Mucosa of gallbladder (tissue), 1 donor: ENCODE data around the gene JMJD8. TPM values are rescaled to one million over a fixed set of nuclear protein-coding genes. Genes with fewer than 3 reads are reported as not detected.

Experiments
- DNase-seq: peaks from one replicate; pipeline ENCODE4 v3.0.0-alpha.2; 2020; ENCODE audit warnings: low spot score
- total RNA-seq: library from RNA; stranded (reverse); gene quantifications from one replicate; pipeline ENCODE4 v1.2.1, GENCODE V29; 2021
- donor health status: DM: no; HTN: no; CAD: no.

Gene JMJD8
- total RNA-seq, 1 donor from 2014 or later, result 66.7 TPM

- DNase-seq, result no peak
Observed at GRCh38 chr16:709566-710499, 25.7 kb upstream of the JMJD8 start.

- DNase-seq, result no peak
Observed at GRCh38 chr16:708959-709358, 24.8 kb upstream of the JMJD8 start.

DNA sequence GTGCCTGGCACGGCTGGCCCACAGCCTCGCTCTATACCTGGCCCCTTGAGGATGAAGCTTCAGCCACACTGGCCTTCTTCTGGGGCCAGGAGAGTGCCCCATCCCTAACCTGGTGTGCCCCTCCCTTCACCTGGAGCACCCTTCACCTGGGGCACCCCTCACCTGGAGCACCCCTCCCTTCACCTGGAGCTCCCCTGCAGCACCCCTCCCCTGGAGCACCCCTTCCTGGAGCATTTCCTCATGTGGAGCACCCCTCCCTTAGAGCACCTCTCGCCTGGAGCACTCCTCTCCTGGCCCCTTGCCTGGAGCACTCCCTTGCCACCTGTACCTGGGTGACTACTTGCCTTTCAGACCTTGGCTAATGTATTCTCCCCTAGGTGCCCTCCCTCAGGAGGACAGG is 23.9 kb upstream of the JMJD8 start:
- DNase-seq, result no peak

DNA sequence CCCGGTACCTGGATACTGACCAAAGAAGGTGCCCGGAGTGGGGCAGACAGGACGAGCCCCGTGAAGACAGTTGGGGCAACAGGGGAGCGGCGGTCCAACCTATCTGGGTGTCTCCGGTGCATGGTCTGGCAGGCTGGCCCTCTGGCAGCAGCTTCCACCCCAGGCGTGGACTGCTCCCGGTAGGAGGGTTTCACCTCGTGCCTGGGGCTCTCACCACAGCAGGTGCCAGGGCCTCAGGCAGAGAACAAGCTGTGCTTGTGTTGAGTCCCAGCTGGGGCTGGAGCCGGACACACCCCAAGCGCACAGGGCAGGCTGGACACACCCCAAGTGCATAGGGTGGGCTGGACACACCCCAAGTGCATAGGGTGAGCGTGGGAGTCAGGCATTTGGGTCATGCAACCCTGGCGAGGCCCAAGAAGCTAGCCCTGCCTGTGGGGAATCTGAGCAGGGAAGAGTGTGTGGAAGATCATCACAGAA is 23.0 kb upstream of the JMJD8 start:
- no peak for DNase-seq

GRCh38 chr16:706189-707061 is 22.3 kb upstream of the JMJD8 start:
- DNase-seq, result no peak

DNA sequence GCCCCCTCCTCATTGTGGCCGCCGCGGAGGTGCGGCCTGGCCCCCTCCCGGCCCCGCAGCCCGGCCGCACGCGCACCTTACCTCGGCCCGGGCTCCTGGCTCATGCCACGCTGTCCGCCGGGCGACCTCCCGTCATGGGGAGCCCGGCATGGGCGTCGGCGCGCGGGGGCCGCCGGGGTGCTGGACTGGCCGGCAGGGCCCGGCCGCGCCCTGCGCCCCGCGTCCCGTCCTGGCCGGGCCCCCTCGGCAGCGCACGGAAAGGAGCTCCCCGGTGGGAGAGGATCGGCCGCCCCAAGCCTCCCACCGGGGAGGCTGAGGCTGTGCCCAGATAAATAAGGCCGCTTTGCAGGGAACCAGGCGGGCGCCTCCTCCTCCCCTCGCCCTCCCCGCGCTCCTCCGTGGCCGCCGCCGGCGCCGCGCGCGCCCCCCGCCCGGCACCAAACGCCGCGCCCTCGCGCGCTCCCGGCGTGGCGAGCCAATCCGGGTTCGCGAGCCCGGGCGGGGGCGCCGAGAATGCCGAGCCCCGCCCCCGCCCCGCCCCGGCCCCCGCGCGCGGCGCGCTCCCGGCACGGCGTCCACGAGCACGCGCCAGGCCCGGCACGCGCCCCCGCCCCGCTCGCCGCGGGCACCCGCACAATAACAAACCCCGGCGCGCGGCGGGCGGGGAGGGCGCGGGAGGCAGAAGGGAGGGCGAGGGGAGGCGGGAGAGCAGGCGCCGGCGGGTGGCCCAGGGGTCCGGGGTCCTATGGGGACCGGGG is 21.5 kb upstream of the JMJD8 start, which contains the start of gene FBXL16:
Gene FBXL16, minus strand, starts transcription at position 371 of the 758 bp plus-strand sequence. CDS start 8,396 bp downstream, outside the sequence.
- no peak for DNase-seq

- no peak for DNase-seq
Observed at GRCh38 chr16:704552-705380, 20.6 kb upstream of the JMJD8 start.

GRCh38 chr16:704047-704446 is 19.9 kb upstream of the JMJD8 start:
- DNase-seq, result no peak

GRCh38 chr16:703406-703805 is 19.3 kb upstream of the JMJD8 start:
- DNase-seq, result no peak

DNA sequence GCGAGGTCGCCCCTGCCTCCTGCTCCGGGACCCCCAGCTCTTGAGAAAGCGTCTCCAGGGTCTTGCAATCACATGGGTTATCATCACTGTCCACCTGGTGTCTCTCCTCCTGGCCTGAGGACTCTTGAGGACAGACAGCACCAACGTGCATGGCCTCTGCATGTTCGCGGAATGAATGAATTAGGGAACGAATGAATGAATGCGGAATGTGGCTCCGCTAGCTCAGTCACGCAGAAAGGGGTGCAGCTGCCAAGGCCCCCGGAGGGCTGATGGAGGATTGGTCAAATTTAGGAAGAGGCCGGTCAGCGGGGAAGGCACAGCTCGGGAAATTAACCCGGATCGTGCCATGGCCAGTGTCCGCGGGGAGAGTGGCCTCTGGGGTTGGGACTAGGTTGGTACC is 18.2 kb upstream of the JMJD8 start:
- DNase-seq, result no peak

GRCh38 chr16:700684-701584 is 16.8 kb upstream of the JMJD8 start:
- DNase-seq, result no peak

DNA sequence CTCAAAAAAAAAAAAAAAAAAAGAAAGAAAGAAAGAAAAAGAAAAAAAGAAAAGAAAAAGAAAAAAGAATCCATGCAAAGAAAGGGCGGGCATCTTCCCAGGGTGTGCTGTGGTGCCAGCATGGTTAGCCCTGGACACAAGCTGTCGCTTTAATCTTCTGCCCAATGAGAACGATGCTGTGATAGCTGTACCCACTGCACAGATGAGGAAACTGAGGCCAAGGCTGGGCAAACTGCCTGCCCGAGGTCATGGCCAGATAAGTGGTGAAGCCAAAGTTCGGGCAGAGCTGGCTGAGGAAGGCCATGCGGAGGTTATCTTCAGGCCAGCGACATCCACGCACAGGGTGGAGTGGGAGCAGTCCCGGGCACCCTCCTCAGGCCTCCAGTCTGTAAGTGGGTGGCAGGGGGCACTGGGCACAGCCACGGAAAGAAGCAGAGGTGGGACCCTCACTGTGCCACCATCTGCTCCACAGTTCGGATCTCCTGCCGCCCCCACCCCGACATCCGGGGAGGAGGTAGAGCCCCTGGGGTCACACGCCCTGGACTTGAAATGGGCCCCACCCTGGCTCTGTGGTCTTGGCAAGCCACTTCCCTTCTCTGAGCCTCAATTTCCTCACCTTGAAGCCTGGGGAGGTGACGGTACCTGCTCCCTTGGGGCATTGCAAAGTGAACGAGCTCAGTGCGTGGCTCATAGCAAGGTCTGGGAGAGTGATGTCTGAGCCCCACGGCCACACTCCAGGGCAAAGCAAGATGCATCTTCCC is 15.0 kb upstream of the JMJD8 start:
- no peak for DNase-seq

DNA sequence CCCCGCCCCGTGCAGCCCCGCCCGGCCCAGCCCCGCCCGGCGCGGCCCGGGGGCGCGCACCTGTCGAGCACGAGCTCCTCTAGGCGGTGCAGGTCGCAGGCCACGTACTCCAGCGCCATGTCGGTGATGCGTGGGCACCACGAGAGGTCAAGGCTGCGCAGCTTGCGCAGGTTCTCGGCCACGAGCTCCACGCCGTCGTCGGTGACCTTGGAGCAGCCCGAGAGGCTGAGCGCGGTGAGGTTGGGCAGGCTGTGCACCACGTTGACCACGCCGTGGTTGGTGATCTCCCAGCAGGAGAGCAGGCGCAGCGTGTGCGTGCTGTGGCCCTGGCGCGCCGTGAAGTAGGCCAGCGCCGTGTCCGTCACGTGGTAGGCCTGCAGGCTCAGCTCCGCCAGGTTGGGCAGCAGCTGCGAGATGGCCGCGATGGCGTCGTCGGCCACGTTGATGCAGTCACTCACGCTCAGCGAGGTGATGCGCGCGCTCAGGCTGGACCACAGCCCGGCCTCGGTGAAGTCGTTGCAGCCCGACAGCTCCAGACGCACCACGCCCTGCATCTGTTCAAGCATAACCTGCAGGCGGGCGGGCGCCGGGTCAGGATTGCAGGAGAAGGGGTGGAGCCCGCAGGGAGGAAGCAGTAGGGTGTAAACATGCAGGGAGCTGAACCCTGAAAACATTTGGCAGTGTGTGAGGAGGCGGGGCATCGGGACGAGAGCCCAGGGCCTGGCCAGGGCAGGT is 11.4 kb upstream of the JMJD8 start:
- DNase-seq, result peak; percentile 63

DNA sequence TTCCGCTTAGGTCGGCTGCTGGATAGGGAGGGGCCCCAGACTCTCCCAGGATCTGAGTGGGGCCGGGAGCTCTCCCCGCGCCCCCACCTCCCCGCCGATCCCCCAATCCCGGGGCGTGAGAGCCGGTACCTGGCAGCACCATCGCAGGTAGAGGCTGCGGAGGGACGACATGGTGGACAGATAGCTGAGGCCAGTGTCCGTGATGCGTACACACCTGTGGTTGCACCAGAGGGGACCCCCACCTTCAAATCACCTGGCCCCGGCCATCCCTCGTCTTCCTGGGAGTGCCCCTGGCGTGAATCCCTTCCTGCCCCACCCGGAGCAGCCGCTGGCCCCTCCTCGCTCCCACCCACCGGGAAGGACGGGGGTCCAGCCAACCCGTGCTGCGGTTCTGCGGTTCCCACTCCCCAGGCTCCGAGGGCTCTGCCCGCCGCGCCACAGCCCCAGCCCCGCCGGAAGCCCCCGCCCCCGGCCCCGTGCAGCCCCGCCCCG is 10.8 kb upstream of the JMJD8 start:
- DNase-seq, result no peak

- DNase-seq, result no peak
Observed at GRCh38 chr16:694187-694862, 10.2 kb upstream of the JMJD8 start.

DNA sequence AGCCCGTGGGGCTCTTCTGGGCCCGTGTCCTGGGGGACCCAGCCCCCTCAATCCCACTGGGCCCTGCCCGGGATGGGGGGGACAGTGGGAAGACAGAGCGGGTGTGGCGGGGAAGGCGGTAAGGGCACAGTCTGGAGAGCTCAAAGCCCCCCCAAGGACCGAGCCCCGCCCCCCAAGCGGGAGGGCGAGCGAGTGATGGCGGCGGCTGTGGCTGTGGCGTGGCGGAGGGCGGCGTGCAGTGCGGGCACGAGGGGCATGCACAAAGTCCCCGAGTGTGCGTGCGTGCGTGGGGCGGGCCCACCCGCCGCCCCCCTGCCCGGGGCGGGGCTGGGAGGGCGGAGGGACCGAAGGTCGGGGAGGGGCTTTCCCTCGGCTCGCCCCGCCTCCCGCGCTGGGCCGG is 9.6 kb upstream of the JMJD8 start:
- no peak for DNase-seq

DNA sequence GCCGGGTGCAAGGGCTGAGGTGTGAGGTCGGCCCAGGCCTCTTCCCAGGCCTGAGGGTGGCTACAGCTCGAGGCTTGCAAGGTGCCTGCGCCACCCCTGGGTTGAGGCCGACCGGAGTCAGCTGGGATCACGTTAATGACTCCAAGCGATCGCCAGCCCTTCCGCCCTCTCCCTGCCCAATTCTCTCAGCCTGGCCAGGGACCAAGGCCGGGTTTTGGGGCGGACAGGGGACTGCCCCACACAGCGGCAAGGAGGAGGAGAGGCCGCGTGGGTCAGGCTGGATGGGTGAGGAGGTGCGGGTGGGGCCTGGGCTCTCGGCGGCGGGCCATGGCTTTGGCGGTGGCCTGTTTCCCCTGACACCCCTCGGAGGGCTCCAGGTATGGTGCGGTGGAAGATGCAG is 9.2 kb upstream of the JMJD8 start:
- no peak for DNase-seq
